Measurements from ENCODE around the gene OTUD3.

DNA sequence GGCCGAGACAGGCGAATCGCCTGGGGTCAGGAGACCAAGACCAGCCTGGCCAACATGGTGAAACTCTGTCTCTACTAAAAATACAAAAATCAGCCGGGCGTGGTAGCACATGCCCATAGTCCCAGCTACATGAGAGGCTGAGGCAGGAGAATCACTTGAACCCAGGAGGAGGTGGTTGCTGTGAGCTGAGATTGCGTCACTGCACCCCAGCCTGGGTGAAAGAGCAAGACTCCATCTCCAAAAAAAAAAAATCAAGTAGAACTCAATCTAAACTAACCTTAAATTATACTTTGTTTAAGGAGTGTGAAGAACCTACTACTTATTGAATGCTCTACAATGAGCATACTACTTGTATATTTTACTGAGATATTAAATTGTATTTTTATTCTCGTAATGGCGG lies 36.6 kb upstream of the OTUD3 start:
- TF ChIP-seq POLR2A (IDR thresholded peaks at IDR 0.05; ENCODE audit: low read depth, low read length): no peak
- no peak for TF ChIP-seq POLR2AphosphoS5 (IDR thresholded peaks at IDR 0.05; ENCODE audit: low read depth, low read length)

Data from GM12891 (cell line).